Type B pancreatic cell (in vitro differentiated cells): Measurements from ENCODE around the gene NT5DC2. TPM values are rescaled to one million over a fixed set of nuclear protein-coding genes. Genes with fewer than 3 reads are reported as not detected.

ENCODE experiments used
- DNase-seq: peaks from one replicate; pipeline ENCODE4 v3.0.0; 2021; ENCODE audit warnings: mixed read lengths; ENCODE audit not compliant: unreplicated experiment; ENCODE audit errors: extremely low spot score
- H3K27ac Mint-ChIP-seq: 2 replicates; pipeline ENCODE4 v1.8.0; 2021; ENCODE audit warnings: mild to moderate bottlenecking, mixed read lengths
- H3K27me3 Mint-ChIP-seq: 2 replicates; pipeline ENCODE4 v1.8.0; 2021; ENCODE audit warnings: mixed read lengths
- H3K36me3 Mint-ChIP-seq: 2 replicates; pipeline ENCODE4 v1.8.0; 2021; ENCODE audit warnings: mixed read lengths
- H3K4me1 Mint-ChIP-seq: one replicate; pipeline ENCODE4 v1.8.0; 2021; ENCODE audit warnings: mixed read lengths; ENCODE audit not compliant: unreplicated experiment
- H3K4me3 Mint-ChIP-seq: 2 replicates; pipeline ENCODE4 v1.8.0; 2021; ENCODE audit warnings: mild to moderate bottlenecking, mixed read lengths
- H3K9me3 Mint-ChIP-seq: 2 replicates; pipeline ENCODE4 v1.8.0; 2021; ENCODE audit warnings: mixed read lengths
- CTCF ChIP-seq: fragments of 200-600 bp; sonication (generic); conservative IDR thresholded peaks from 2 replicates; pipeline ENCODE4 v1.5.0; 2021; ENCODE audit warnings: antibody characterized with exemption, mild to moderate bottlenecking
- total RNA-seq: library from RNA; stranded (reverse); gene quantifications from 2 replicates; pipeline ENCODE4 v1.2.1, GENCODE V29; 2021; ENCODE audit warnings: low replicate concordance

NT5DC2 gene
- total RNA-seq, 1 donor from 2014 or later: 231 TPM

GRCh38 chr3:52532517-52532837, 1.2 kb downstream of the NT5DC2 start:
- Mint-ChIP-seq H3K4me1 (peaks cover 21% of the 10 kb centered on the region), H3K27ac (peak overlapping the region; percentile 46), H3K36me3 (no peaks in the 10 kb centered on the region), H3K4me3 (peak overlapping the region; percentile 86), H3K27me3 (no peaks in the 10 kb centered on the region), H3K9me3 (no peaks in the 10 kb centered on the region)
- no peak for DNase-seq
- no peak for TF ChIP-seq CTCF

GRCh38 chr3:52531860-52532516, 1.7 kb downstream of the NT5DC2 start:
- Mint-ChIP-seq H3K27me3 (no peaks in the 10 kb centered on the region), H3K27ac (no peak overlapping the region), H3K4me1 (peaks cover 18% of the 10 kb centered on the region), H3K4me3 (peak overlapping the region; percentile 86), H3K36me3 (no peaks in the 10 kb centered on the region), H3K9me3 (no peaks in the 10 kb centered on the region)
- TF ChIP-seq CTCF: no peak
- DNase-seq: no peak

GRCh38 chr3:52530918-52531826, 2.5 kb downstream of the NT5DC2 start:
- TF ChIP-seq CTCF: no peak
- no peaks in the 10 kb centered on the region for H3K9me3 Mint-ChIP-seq
- DNase-seq: no peak
- no peaks in the 10 kb centered on the region for H3K27me3 Mint-ChIP-seq
- no peak overlapping the region for H3K27ac Mint-ChIP-seq
- no peaks in the 10 kb centered on the region for H3K36me3 Mint-ChIP-seq
- peak overlapping the region; percentile 86 for H3K4me3 Mint-ChIP-seq
- peaks cover 17% of the 10 kb centered on the region for H3K4me1 Mint-ChIP-seq

GRCh38 chr3:52529376-52530333, 4.0 kb downstream of the NT5DC2 start:
- peaks cover 10% of the 10 kb centered on the region for H3K4me1 Mint-ChIP-seq
- peaks cover 3% of the 10 kb centered on the region for H3K36me3 Mint-ChIP-seq
- no peaks in the 10 kb centered on the region for H3K9me3 Mint-ChIP-seq
- no peak for DNase-seq
- H3K4me3 Mint-ChIP-seq: no peak overlapping the region
- no peak for TF ChIP-seq CTCF
- H3K27ac Mint-ChIP-seq: no peak overlapping the region
- H3K27me3 Mint-ChIP-seq: no peaks in the 10 kb centered on the region

- Mint-ChIP-seq H3K4me3 (no peak overlapping the region), H3K27ac (no peak overlapping the region), H3K36me3 (peaks cover 10% of the 10 kb centered on the region), H3K27me3 (no peaks in the 10 kb centered on the region), H3K9me3 (no peaks in the 10 kb centered on the region), H3K4me1 (peaks cover 7% of the 10 kb centered on the region)
- no peak for DNase-seq
- TF ChIP-seq CTCF: no peak
Measured at GRCh38 chr3:52528586-52529375, 4.9 kb downstream of the NT5DC2 start.
